ENCODE data around the gene GPR55. TPM values are rescaled to one million over a fixed set of nuclear protein-coding genes. Genes with fewer than 3 reads are reported as not detected.

The GPR55 gene
- polyA plus RNA-seq, 1 donor: not detected

- no peak for DNase-seq
Observed at GRCh38 chr2:230898713-230899091, 26.3 kb downstream of the GPR55 start.

GRCh38 chr2:230898016-230898712, 26.9 kb downstream of the GPR55 start:
- no peak for DNase-seq

GRCh38 chr2:230896346-230897115, 28.5 kb downstream of the GPR55 start:
- DNase-seq: no peak

- DNase-seq: no peak
Observed at GRCh38 chr2:230895536-230896345, 29.3 kb downstream of the GPR55 start.

- peak; percentile 19 for DNase-seq
Observed at GRCh38 chr2:230893841-230894781, 30.9 kb downstream of the GPR55 start.

- no peak for DNase-seq
Observed at GRCh38 chr2:230893338-230893737, 31.7 kb downstream of the GPR55 start.

- no peak for DNase-seq
Observed at GRCh38 chr2:230891509-230891908, 33.5 kb downstream of the GPR55 start.

GRCh38 chr2:230891064-230891463, 34.0 kb downstream of the GPR55 start:
- no peak for DNase-seq

GRCh38 chr2:230890646-230891045, 34.4 kb downstream of the GPR55 start:
- no peak for DNase-seq

GRCh38 chr2:230889911-230890601, 35.0 kb downstream of the GPR55 start:
- no peak for DNase-seq

GRCh38 chr2:230888824-230889400, 36.1 kb downstream of the GPR55 start:
- no peak for DNase-seq

GRCh38 chr2:230887342-230887741, 37.7 kb downstream of the GPR55 start:
- no peak for DNase-seq

- no peak for DNase-seq
Observed at GRCh38 chr2:230886671-230887071, 38.4 kb downstream of the GPR55 start.

- no peak for DNase-seq
Observed at GRCh38 chr2:230886206-230886605, 38.8 kb downstream of the GPR55 start.

- no peak for DNase-seq
Observed at GRCh38 chr2:230885463-230886130, 39.4 kb downstream of the GPR55 start.

GRCh38 chr2:230881840-230882239, 43.2 kb downstream of the GPR55 start:
- no peak for DNase-seq

- DNase-seq: no peak
Observed at GRCh38 chr2:230879891-230880290, 45.2 kb downstream of the GPR55 start.

GRCh38 chr2:230879271-230879882, 45.7 kb downstream of the GPR55 start:
- DNase-seq: no peak

- no peak for DNase-seq
Observed at GRCh38 chr2:230878599-230879188, 46.3 kb downstream of the GPR55 start.

Data from hindlimb muscle (tissue), 1 donor.